GM13977 (cell line): ENCODE results near the gene CACHD1.

ENCODE experiments used
- DNase-seq: peaks from one replicate; pipeline ENCODE4 v3.0.0; 2012; ENCODE audit warnings: low spot score
- in situ Hi-C: fragments of 300-500 bp; cut with MboI; formaldehyde crosslinking; loops from one replicate; pipeline ENCODE4 v1.12.0; 2022; ENCODE audit warnings: low sequenced_read_pairs, low pct_unique_long_range_greater_than_20kb, mixed read lengths, inconsistent platforms; ENCODE audit not compliant: unreplicated experiment
- TF ChIP-seq, protein P1 (sequence below): IDR thresholded peaks from 2 replicates; pipeline ENCODE4 v1.5.1; 2012; ENCODE audit warnings: mild to moderate bottlenecking, control low read depth; ENCODE audit not compliant: insufficient read depth; ENCODE audit errors: extremely low read depth, missing control alignments

CACHD1 gene

DNA sequence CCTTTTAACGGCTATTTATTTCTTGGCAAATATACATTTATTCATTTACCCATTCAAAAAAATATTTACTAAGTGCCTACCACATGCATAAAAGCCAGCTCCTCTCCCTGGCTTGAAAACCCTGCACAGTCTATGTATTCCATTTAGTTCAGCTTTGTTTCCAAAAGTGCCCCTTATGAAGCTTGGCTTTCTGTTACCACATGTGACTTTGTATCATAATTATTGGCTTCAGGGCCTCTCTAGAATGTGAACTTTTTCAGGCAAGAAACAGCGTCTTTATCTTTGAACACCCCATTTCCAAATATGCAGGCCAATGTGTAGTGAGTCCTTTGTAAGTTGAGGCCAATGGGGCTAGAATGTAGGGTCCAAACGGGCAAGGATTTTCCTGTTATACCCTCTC lies 69.4 kb downstream of the CACHD1 start:
- TF ChIP-seq, protein P1, sequence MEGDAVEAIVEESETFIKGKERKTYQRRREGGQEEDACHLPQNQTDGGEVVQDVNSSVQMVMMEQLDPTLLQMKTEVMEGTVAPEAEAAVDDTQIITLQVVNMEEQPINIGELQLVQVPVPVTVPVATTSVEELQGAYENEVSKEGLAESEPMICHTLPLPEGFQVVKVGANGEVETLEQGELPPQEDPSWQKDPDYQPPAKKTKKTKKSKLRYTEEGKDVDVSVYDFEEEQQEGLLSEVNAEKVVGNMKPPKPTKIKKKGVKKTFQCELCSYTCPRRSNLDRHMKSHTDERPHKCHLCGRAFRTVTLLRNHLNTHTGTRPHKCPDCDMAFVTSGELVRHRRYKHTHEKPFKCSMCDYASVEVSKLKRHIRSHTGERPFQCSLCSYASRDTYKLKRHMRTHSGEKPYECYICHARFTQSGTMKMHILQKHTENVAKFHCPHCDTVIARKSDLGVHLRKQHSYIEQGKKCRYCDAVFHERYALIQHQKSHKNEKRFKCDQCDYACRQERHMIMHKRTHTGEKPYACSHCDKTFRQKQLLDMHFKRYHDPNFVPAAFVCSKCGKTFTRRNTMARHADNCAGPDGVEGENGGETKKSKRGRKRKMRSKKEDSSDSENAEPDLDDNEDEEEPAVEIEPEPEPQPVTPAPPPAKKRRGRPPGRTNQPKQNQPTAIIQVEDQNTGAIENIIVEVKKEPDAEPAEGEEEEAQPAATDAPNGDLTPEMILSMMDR = no peak
- in situ Hi-C loops = no loop called here
- no peak for DNase-seq

DNA sequence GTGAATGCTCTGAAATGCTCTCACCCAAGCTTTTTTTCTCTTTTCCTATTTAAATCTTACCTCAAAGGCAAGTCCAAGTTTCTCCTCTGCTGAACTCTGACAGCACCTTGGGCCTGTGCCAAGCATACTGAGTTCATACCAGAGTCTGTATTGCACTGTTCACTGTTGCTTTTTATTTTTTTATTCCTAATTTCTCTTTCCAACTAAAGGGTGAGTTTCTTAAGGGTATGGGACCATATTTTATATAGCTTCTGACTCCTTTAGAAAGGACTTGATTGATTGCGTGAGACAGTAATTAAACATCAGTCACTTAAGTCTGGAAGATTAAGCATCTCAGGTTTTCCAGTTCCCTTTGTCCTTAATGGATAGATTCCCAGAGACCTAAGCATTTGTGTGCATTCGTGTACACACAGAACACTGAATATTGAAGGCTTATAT lies 69.9 kb downstream of the CACHD1 start:
- TF ChIP-seq, protein P1 = no peak
- no peak for DNase-seq
- in situ Hi-C loops = no loop called here

DNA sequence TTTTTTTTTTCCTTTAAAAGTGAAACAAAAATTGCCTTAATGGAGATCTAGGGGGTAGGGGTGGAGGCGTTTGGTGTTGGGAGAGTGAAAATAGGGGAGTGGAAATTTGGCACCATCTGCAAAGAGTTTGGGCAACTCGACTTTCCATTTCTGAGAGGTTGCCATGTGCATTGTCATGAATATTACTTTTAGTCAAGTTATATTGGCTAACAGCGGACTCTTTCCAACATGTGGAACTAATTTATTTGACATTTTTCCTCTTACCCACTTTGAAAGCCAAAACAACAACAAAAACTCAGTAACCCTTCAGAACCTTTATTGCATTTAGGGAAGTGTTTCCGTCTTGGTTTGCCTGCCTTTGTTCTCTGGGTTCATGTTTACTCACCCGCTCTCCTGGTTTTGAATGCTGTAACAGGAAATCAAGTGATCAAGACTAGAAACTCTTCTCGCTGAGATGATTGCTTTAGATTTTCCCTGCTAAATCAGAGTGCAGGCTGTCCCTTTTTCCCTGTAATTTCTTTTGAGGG lies 70.4 kb downstream of the CACHD1 start:
- DNase-seq = no peak
- TF ChIP-seq, protein P1 = no peak
- in situ Hi-C loops = no loop called here

DNA sequence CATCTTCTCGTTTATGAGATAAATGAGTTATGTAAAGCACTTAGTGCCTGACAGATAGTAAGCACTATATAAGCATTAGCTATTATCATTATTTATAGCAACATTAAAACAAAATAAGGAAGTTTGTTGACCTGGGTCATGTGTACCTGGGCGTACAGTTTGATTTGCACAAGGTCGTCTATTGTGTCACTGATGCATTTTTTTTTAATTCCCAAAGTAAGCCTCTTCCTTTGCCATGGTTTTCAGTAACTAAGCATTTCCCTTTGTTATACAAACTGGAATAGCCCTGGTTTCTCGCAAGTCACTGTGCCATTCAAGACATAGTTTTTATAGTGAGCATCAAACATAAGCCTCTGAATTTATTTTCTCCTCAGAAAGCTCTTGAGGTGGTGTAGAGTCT lies 72.2 kb downstream of the CACHD1 start:
- TF ChIP-seq, protein P1 = no peak
- in situ Hi-C loops = no loop called here
- no peak for DNase-seq

DNA sequence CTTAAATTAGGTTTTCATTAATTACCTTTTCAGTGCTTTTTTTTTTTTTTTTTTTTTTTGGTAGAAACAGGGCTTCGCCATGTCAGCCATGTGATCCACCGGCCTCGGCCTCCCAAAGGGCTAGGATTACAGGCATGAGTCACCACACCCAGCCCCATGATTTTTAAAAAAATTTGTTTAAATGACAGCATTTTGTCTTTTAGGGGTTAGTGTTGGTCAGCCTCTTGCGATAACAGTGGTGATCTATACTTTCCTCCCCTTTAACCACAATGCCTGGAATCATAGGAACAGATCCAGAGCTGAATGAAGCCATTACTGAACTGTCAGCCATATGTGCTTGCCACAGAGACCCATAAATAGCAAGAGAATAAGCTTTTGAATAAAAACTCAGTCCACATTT lies 73.9 kb downstream of the CACHD1 start:
- no peak for DNase-seq
- in situ Hi-C loops = no loop called here
- TF ChIP-seq, protein P1 = no peak

DNA sequence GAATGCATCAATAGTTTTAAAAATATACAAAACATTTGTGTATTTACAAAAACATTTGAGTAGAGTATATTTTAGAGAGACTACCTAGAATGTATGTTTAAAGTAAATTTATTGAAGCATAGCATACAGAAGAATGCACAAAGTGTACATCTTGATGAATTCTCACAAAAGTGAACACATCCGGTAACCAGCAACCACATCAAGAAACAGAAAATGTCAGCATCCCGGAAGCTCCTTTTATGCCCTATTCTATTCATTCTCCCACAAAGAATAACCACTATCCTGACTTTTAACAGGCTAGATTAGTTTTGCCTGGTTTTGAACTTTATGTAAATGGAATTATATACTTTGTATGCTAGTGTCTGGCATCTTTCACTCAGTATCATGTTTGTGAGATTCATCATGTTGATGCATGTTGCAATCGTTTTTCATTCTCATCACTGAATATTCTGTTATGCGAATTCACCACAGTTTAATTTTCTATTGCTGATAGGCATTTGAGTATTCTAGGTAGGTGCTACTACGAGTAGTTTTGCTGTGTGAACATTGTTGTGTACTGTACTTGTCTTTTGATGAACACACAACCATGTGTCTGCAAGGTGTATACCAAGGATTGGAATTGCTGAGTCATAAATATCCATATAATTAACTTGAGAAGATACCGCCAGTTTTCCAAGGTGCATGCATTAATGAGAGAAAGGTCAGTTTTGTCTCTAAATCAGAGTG lies 75.4 kb downstream of the CACHD1 start:
- in situ Hi-C loops = no loop called here
- TF ChIP-seq, protein P1 = no peak
- no peak for DNase-seq

DNA sequence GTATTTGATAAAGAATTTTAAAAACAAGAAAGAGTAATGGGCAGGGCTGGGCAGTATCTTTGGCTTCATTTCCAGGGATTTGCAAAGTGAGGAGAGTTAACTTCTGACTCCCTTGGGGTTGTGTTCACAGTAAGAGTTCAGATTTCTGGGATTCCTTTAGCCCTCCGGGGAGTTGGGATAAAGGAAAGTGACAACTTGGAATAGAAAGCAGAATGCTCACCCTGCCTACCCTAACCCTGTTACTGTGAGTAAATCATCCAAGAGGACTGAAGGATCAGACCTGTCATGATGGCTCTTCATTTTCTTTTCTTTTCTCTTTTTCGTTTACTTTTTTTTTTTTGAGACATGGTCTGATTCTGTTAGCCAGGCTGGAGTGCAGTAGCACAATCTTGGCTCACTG lies 76.1 kb downstream of the CACHD1 start:
- TF ChIP-seq, protein P1 = no peak
- in situ Hi-C loops = no loop called here
- no peak for DNase-seq
